Neural crest cell (in vitro differentiated cells): ENCODE data around the gene GARIN1A. TPM values are rescaled to one million over a fixed set of nuclear protein-coding genes. Genes with fewer than 3 reads are reported as not detected.

Experiments used
- DNase-seq: peaks from one replicate; pipeline ENCODE4 v3.0.0; 2021; ENCODE audit warnings: low read depth, mixed read lengths, low spot score
- H3K27ac Mint-ChIP-seq: one replicate; pipeline ENCODE4 v1.8.0; 2021; ENCODE audit warnings: mild to moderate bottlenecking, mixed read lengths; ENCODE audit not compliant: unreplicated experiment
- H3K27me3 Mint-ChIP-seq: 2 replicates; pipeline ENCODE4 v1.8.0; 2021; ENCODE audit warnings: low read depth, mild to moderate bottlenecking, mixed read lengths
- H3K36me3 Mint-ChIP-seq: 2 replicates; pipeline ENCODE4 v1.8.0; 2021; ENCODE audit warnings: low read depth, mild to moderate bottlenecking, mixed read lengths
- H3K4me1 Mint-ChIP-seq: 2 replicates; pipeline ENCODE4 v1.8.0; 2021; ENCODE audit warnings: mixed read lengths
- H3K4me3 Mint-ChIP-seq: one replicate; pipeline ENCODE4 v1.8.0; 2021; ENCODE audit warnings: mild to moderate bottlenecking, mixed read lengths
- H3K9me3 Mint-ChIP-seq: 2 replicates; pipeline ENCODE4 v1.8.0; 2021; ENCODE audit warnings: mixed read lengths
- total RNA-seq: library from RNA; stranded (reverse); gene quantifications from 2 replicates; pipeline ENCODE4 v1.2.1, GENCODE V29; 2021
- TF ChIP-seq, protein P1 (sequence below): fragments of 200-600 bp; sonication (generic); conservative IDR thresholded peaks from 2 replicates; pipeline ENCODE4 v1.5.0; 2021; ENCODE audit warnings: antibody characterized with exemption, mild to moderate bottlenecking

GARIN1A gene
- total RNA-seq, 1 donor from 2014 or later = 1.8 TPM

DNA sequence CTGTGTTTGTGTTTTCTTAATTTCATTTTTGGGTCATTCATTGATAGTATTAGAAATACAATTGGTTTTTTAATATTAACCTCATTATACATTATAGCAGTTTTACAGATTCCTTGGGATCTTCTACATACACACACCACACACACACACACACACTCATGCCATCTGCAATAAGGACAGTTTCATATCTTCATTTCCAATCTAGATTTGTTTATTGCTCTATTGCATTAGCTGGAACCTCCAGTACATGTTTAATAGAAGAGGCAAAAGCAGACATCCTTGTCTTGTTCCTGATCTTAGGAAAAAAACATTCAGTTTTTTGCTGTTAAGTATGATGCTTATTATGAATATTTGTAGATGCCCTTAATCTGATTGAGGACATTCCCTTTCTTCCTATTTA is 49.3 kb downstream of the GARIN1A start:
- Mint-ChIP-seq H3K27me3 (peaks cover 26% of the 10 kb centered on the region), H3K9me3 (peaks cover 3% of the 10 kb centered on the region), H3K4me1 (no peaks in the 10 kb centered on the region), H3K36me3 (no peaks in the 10 kb centered on the region), H3K4me3 (no peak overlapping the region), H3K27ac (no peak overlapping the region)
- DNase-seq = no peak
- TF ChIP-seq, protein P1, sequence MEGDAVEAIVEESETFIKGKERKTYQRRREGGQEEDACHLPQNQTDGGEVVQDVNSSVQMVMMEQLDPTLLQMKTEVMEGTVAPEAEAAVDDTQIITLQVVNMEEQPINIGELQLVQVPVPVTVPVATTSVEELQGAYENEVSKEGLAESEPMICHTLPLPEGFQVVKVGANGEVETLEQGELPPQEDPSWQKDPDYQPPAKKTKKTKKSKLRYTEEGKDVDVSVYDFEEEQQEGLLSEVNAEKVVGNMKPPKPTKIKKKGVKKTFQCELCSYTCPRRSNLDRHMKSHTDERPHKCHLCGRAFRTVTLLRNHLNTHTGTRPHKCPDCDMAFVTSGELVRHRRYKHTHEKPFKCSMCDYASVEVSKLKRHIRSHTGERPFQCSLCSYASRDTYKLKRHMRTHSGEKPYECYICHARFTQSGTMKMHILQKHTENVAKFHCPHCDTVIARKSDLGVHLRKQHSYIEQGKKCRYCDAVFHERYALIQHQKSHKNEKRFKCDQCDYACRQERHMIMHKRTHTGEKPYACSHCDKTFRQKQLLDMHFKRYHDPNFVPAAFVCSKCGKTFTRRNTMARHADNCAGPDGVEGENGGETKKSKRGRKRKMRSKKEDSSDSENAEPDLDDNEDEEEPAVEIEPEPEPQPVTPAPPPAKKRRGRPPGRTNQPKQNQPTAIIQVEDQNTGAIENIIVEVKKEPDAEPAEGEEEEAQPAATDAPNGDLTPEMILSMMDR = no peak

Other genes with a start within 250 kb of the GARIN1A start
- 46.7 and 51.9 TPM in 2 replicates for gene HILPDA, start 216.4 kb upstream of the GARIN1A start, total RNA-seq
- gene METTL2B, start 195.5 kb upstream of the GARIN1A start, total RNA-seq = 50.5 and 51.5 TPM in 2 replicates
- 139 and 145 TPM in 2 replicates for gene CALU, start 67.1 kb downstream of the GARIN1A start, total RNA-seq
- not detected in 2 replicates for gene OPN1SW, start 103.5 kb downstream of the GARIN1A start, total RNA-seq
- 70.6 and 72.2 TPM in 2 replicates for gene CCDC136, start 119.7 kb downstream of the GARIN1A start, total RNA-seq
- gene FLNC, start 158.1 kb downstream of the GARIN1A start, total RNA-seq = 5.3 and 5.6 TPM in 2 replicates
- 144 and 149 TPM in 2 replicates for gene ATP6V1F, start 190.6 kb downstream of the GARIN1A start, total RNA-seq
- 2.7 and 2.9 TPM in 2 replicates for gene KCP, start 238.4 kb downstream of the GARIN1A start, total RNA-seq